NCI-H146 treated with DMSO at 0.1 percent for 48 hours (cell line): ENCODE measurements around the gene IPO11.

Experiments used
- DNase-seq: peaks from one replicate; lab custom pipeline; 2025; ENCODE audit not compliant: unreplicated experiment; lab: John Stamatoyannopoulos, UW

Gene IPO11

GRCh38 chr5:62568143-62568542 lies 155.6 kb downstream of the IPO11 start:
- no peak for DNase-seq

DNA sequence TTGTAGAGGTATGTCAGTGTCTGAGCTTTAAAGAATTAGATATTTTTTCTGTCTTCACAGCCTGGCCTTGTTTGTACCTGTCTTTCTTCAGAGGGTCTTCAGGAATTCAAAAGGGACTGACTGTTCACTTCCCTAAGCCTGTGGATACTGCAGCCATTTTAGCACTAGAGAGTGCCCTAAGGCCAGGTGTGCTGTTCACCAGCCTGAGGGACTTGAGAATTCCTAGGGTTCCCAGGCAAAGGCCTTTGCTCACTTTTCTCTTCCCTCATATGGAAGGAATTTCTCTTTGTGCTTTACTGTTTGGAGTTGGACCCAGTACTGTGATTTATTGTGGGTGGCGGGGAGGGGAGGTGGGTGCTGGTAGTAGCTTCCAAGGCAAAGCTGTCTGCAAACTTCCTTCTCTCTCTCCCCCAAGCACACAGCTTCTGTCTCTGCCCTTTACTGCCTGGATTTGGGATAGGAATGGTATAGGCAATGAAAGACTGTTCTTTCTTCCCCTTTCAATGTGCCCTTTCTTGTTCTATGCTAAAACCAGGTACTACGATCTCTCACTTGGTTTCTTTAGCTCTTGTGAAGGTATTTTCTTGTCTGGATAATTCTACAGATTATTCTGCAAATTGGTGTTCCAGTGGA lies 156.4 kb downstream of the IPO11 start:
- DNase-seq: no peak

DNA sequence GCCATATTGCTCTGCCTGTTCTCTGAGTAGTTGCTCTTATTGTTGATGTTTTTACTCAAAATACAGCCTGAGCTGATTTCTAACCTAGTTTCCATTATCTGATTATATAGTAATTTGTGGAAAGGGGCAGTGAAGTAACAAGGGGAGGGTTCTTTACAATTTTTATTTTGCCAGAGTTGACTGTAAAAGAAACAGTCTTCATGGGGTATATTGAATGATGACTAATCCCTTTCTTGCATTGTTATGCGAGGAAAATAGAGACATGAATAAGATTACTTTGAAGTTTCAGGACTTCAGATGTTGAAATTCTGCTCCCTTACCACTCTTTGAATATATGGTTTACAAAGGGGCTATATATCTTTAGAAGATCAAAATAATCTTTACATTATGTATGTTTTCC lies 156.9 kb downstream of the IPO11 start:
- DNase-seq: no peak

GRCh38 chr5:62572918-62573514 lies 160.5 kb downstream of the IPO11 start:
- DNase-seq: no peak

DNA sequence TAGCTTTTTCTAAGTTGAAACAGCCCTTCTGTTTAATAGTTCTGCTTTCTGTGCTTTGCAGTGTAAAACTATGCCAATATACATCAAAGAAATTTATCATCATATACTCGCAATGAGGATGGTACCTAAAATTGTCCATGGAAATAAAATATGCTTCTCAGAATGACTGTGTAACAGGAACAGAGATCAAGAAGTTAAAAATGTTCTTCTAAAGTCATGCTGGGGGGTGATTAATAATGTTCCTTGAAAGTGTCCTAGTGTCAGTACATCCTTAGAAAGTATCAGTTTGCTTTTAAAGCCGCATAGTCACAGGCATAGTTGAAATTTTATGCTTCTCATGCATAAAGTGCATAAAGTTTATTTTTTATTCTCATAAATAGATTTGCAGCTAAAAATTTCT lies 162.0 kb downstream of the IPO11 start:
- DNase-seq: no peak

- no peak for DNase-seq
Observed at GRCh38 chr5:62575066-62575465, 162.5 kb downstream of the IPO11 start.

DNA sequence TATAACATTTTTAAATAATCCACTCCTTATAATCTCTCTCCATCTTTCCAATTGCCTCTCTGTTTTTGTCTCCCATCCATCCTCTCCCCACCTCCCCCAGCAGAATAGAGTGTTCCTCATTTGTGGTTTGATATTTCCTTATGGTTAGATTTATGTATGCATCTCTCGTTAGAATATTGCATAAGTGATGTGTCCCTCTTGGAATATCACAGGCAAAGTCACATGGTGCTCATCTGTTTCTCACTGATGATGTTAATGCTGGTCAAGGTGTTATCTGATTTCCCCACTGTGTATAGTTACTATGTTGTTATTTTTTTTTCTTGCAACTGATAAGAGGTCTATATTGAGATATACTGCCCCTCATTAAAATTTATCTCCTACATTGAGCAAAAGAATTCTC lies 162.9 kb downstream of the IPO11 start:
- DNase-seq: no peak

GRCh38 chr5:62576570-62577170 lies 164.1 kb downstream of the IPO11 start:
- DNase-seq: no peak

DNA sequence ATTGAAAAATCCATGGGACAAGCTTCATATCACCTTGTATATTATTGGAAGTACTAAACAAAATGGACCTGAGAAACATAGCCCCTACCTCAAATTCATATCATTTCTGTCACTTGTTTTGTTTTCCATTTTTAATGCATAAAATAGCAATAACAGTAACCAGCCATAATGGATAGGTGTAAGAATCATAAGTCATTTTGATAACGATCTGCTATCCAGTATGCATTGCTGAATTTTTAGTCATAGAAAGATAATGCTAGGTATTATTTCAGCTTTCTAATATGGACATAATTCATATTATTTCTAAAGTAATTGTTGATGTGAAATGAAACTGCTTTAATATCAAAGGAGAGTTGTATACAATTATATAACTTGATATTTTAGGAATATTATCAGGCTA lies 164.9 kb downstream of the IPO11 start:
- no peak for DNase-seq

DNA sequence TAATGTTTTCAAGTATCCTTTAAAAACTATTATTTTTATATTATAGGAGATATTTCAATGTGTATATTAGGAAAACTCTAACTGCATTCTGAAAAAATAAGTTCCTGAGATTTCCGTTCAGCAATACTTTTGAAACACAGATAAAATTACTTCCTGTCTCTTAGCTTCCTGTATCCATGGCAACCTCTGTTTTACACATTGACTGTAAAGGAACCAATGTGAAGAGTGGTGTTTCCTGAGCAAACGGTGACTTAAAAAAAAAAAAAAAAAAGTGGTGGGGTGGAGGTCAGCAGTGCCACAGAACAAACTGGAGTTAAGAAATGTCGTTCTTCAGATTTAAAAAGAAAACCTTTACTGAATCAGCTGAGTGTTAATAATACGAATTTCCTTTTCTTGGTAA lies 166.0 kb downstream of the IPO11 start, which contains the start of gene LRRC70:
TSS of gene LRRC70 (plus strand) at position 280 of the 400 bp plus-strand sequence. CDS start 620 bp downstream, outside the sequence.
- no peak for DNase-seq

- DNase-seq: no peak
Observed at GRCh38 chr5:62579761-62580160, 167.2 kb downstream of the IPO11 start.

DNA sequence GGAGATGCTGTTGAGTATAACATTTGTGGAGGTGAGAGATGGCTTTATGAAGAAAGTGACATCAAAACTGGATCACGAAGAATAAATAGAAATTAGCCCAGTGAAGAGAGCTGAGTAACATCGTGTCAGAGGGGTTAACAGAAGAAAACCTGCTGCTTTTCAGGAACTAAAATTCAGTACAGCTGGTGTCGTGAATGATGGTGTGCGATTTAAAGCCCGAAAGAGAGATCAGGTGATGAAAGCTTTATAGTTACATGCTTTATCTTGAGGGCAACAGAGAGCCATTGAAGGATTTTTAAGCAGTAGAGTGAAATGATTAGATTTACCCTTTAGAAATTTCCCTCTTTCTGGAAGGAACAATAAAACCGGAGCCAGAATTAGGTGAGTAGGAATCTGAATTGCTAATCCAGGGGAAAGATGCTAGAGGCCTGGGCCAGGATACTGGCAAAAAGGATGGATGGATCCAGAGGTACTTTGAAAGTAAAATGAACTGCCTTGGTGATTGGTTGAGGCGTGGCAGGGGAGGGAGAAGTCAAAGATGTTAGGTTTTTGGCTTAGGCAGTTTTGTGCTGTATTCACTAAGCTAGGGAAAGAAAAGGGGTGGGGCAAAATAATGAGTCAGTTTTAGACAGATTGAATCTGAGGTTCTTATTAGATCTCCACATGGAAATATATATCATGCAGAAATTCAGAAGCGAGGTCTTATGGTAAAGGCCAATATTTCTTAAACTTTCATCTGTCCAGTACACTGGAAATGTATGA lies 169.5 kb downstream of the IPO11 start:
- no peak for DNase-seq

DNA sequence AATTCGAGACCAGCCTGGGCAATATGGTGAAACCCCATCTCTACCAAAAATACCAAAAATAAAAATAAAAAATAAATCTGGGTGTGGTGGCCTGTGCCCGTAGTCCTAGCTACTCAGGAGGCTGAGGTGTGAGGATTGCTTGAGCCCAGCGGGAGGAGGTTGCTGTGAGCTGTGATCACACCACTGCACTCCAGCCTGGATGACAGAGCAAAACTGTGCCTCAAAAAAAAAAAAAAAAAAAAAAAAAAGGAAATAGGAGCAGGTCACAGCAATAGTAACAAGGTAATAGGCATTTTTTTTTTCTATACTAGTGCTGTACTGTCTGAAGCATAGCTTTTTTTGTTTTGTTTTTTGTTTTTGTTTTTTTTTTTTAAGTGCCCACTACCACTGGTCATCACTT lies 171.8 kb downstream of the IPO11 start:
- DNase-seq: no peak

GRCh38 chr5:62585306-62585705 lies 172.7 kb downstream of the IPO11 start:
- no peak for DNase-seq

DNA sequence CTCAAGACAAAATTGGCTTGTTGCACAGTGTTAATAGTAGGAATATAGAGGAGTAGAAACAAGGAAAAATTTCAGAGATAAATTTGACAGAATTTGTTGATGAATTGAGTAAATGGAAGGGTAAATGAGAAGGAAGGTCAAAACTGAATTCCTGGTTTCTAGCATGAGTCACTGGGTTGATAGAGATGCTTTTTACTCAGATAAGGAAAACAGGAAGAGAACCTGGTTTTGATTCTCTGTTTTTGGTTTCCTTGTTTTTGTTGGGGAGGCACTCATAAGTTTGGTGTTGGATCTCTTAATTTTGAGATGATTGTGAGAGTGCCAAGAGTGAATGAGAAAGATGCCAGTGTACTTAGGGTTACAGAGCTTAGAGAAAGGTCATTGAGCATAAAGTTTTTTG lies 173.2 kb downstream of the IPO11 start:
- DNase-seq: no peak

DNA sequence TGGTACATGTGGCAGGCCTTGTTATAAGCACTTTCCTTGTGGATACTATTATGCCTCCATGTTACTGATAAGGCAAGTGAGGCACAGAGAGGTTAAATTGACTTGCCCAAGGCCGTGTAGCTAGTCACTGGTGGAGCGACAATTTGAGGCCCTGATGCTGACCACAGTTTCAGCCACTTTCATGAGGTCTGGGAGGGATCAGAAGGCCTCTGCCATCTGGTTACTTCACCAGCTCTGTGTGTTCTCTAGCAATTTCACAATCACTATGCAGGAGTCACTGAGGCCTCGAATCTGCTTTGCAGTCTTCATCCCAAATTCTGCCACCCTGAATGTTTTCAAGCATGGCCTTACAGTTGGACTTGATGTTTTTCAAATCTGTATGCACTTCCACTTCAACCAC lies 175.2 kb downstream of the IPO11 start:
- DNase-seq: no peak

DNA sequence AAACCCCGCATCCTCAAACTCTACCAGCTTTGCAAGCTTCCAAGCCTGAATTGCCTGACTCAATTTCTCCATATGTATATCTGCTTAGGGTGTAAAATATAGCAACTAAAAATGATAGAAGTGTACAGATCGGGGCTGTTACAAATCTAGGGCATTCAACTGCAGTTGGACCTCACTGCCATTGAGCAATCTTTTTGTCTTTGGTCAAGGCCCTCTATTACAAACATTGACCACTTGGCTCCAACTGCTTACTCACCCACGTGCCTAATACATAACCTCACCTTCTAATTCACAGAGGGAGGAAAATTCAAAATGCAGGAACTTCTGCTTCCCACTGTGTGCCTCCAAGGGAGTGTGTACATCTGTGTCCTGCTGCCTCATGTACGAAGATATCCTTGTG lies 176.1 kb downstream of the IPO11 start:
- no peak for DNase-seq

DNA sequence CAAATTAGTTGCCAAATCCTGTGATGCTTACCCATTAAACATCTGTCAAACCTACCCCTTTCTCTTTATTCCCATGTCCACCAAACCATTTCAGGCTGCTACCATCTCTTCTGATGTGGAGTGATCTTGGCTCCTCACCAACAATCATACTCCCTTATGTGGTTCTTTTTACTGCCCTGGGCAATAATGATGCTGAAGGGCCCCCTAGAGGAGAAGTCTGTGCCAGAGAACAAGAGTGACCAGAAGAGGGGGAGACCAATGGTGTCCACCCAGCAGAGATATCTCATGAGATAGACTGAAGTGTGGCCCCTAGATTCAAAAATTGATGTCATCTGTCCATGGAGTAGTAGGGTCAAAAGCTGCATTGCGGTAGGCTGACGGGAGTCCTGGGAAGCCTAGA lies 176.9 kb downstream of the IPO11 start:
- DNase-seq: no peak

DNA sequence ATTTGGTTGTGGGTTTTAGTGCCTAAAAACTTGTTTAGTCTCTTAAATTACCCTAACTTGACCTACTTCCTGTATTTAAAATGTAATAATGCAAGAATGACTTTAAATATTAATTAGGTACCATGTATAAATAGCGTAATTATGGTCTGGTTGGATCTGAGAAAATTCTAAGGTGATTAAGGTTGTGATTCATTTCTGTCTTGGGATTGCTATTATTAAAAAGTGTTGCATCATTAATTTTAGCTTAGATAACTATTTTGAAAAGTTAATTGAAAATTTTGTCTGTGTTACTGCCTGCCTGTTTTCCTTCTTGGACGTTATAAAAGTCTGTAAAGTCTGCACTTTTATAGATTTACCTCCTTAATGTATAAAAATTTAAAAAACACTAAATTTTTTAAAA lies 177.8 kb downstream of the IPO11 start:
- no peak for DNase-seq

DNA sequence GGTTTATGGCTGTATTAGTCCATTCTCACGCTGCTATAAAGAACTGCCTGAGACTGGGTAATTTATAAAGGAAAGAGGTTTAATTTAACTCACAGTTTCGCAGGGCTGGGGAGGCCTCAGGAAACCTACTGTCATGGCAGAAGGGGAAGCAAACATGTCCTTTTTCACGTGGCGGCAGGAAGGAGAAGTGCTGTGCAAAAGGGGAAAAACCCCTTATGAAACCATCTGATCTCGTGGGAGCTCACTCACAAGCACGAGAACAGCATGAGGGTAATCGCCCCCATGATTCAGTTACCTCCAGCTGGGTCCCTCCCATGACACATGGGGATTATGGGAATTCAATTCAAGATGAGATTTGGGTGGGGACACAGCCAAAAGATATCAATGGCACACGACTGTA lies 180.0 kb downstream of the IPO11 start:
- DNase-seq: no peak

GRCh38 chr5:62593331-62593730 lies 180.8 kb downstream of the IPO11 start:
- no peak for DNase-seq
